ENCODE measurements around the gene STUB1.

STUB1 gene

DNA sequence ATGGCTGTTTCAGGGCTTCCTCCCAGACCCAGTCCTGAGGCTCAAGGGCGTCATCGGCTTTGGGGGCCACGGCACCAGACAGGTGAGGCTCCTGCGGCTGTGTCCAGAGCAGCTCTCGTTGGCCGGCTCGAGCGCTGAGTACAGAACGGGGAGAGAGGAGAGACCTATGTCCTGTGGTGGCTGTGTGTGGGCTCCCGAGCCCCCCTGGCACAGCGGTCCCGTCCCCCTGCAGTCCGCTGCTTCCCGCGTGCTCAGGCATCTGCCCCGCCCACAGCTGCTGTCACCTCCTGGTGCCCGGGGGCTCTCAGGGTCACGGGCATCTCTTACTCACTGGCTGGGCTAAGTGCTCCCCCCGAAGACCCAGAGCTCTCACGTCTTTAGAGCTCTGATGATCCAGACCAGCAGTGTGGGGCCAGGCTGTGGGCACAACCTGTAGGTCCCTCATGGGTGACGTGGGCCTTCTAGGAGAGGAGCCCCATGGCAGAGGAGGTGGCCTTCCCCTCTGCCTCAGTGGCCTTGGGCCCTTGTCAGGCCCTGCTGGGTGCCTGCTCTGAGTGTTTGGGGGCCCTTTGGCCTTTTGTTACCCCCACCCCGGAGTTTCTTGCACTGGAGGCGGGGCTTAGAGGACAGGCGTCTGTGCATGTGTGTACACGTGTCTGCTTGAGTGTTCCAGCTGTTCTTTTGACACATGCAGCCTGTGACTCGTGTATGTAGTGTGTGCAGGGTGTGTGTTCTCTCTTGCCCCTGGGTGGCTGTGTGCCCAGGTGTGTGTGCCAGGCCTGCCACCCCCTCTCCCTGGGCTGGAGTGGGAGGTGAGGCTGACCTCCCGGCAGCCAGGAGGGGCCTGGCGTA lies 27.5 kb upstream of the STUB1 start:
- H2AFZ ChIP-seq (ENCODE audit: low read length): no peak overlapping the region
- no peaks in the 10 kb centered on the region for H3K9me2 ChIP-seq (ENCODE audit: low read depth, low read length)
- no peaks in the 10 kb centered on the region for H3K79me2 ChIP-seq (ENCODE audit: insufficient read depth, low read length)
- H3K9ac ChIP-seq (ENCODE audit: low read length): no peak overlapping the region
- H3F3A ChIP-seq (ENCODE audit: insufficient read depth, low read length): no peaks in the 10 kb centered on the region
- H3K4me3 ChIP-seq (ENCODE audit: low read depth, low read length, poor library complexity, severe bottlenecking): no peak overlapping the region
- peaks cover 30% of the 10 kb centered on the region; the same call in 1 of the 2 replicates for H3K36me3 ChIP-seq (ENCODE audit: insufficient read depth, low read length)
- H3K27me3 ChIP-seq (ENCODE audit: insufficient read depth, low read length): no peaks in the 10 kb centered on the region
- no peaks in the 10 kb centered on the region for H3K9me3 ChIP-seq (ENCODE audit: low read length)
- no peaks in the 10 kb centered on the region for H4K20me1 ChIP-seq (ENCODE audit: insufficient read depth, low read length)
- no peak overlapping the region for H3K27ac ChIP-seq (ENCODE audit: low read depth, low read length, poor library complexity, severe bottlenecking)
- peaks cover 27% of the 10 kb centered on the region for H3K4me1 ChIP-seq (ENCODE audit: insufficient read depth, low read length, severe bottlenecking)
- TF ChIP-seq EZH2 (IDR thresholded peaks at IDR 0.05; ENCODE audit: borderline replicate concordance, low read length) (no peak), CTCF (IDR thresholded peaks at IDR 0.05; ENCODE audit: low read length) (no peak)
- no peak overlapping the region for H3K4me2 ChIP-seq (ENCODE audit: low read length)

DNA sequence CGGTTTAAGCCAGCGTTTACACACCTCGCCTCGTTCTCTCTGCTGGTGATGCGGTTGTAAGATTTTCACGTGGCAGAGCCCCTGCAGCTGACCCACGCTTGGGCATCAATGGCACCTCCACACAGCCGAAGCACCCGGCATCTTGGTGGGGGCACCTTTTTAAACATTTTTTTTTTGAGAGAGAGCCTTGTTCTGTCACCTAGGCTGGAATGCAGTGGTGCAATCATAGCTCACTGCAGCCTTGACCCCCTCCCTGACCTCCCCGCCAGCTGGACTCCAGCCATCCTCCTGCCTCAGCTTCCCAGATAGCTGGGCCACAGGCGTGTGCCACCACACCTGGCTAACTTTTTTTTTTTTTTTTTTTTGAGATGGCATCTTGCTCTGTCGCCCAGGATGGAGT lies 26.2 kb upstream of the STUB1 start:
- no peaks in the 10 kb centered on the region for H4K20me1 ChIP-seq (ENCODE audit: insufficient read depth, low read length)
- no peaks in the 10 kb centered on the region for H3K27me3 ChIP-seq (ENCODE audit: insufficient read depth, low read length)

DNA sequence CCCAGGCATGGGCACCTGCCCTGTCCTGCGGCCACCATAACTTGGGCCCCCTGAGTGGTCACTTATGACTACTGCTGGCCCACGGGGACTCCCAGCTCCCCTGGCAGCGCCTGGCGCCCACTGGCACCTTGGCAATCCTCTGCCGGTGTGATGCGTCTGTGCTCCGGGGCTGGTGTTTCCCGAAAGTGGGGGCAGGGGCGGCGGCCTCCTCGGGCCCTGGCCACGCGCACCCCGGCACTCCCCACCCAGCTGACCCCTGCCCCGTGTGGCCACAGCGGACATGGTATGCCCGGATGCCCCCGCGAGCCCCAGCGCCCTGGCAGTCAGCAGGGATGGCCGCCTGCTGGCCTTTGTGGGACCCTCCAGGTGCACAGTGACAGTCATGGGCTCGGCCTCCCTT lies 22.7 kb upstream of the STUB1 start:
- Histone ChIP-seq H3K4me1 (ENCODE audit: insufficient read depth, low read length, severe bottlenecking) (peaks cover 6% of the 10 kb centered on the region), H3K27ac (ENCODE audit: low read depth, low read length, poor library complexity, severe bottlenecking) (no peak overlapping the region), H3K9ac (ENCODE audit: low read length) (no peak overlapping the region)

More for the DNA sequence above, 26.2 kb upstream of the STUB1 start:
- Histone ChIP-seq H3K4me2 (ENCODE audit: low read length) (no peak overlapping the region), H3K4me1 (ENCODE audit: insufficient read depth, low read length, severe bottlenecking) (peaks cover 15% of the 10 kb centered on the region), H3K79me2 (ENCODE audit: insufficient read depth, low read length) (no peaks in the 10 kb centered on the region), H3K9me2 (ENCODE audit: low read depth, low read length) (no peaks in the 10 kb centered on the region), H3K27ac (ENCODE audit: low read depth, low read length, poor library complexity, severe bottlenecking) (no peak overlapping the region), H3K9me3 (ENCODE audit: low read length) (no peaks in the 10 kb centered on the region), H3K4me3 (ENCODE audit: low read depth, low read length, poor library complexity, severe bottlenecking) (no peak overlapping the region), H3F3A (ENCODE audit: insufficient read depth, low read length) (no peaks in the 10 kb centered on the region), H3K36me3 (ENCODE audit: insufficient read depth, low read length) (peaks cover 36% of the 10 kb centered on the region), H2AFZ (ENCODE audit: low read length) (no peak overlapping the region), H3K9ac (ENCODE audit: low read length) (no peak overlapping the region)
- TF ChIP-seq CTCF (IDR thresholded peaks at IDR 0.05; ENCODE audit: low read length): no peak
- no peak for TF ChIP-seq EZH2 (IDR thresholded peaks at IDR 0.05; ENCODE audit: borderline replicate concordance, low read length)

More for the DNA sequence above, 22.7 kb upstream of the STUB1 start:
- Histone ChIP-seq H3K4me2 (ENCODE audit: low read length) (no peak overlapping the region), H3K79me2 (ENCODE audit: insufficient read depth, low read length) (no peaks in the 10 kb centered on the region), H3K27me3 (ENCODE audit: insufficient read depth, low read length) (no peaks in the 10 kb centered on the region), H3F3A (ENCODE audit: insufficient read depth, low read length) (no peaks in the 10 kb centered on the region), H4K20me1 (ENCODE audit: insufficient read depth, low read length) (no peaks in the 10 kb centered on the region), H3K36me3 (ENCODE audit: insufficient read depth, low read length) (peaks cover 49% of the 10 kb centered on the region), H3K9me3 (ENCODE audit: low read length) (no peaks in the 10 kb centered on the region), H3K4me3 (ENCODE audit: low read depth, low read length, poor library complexity, severe bottlenecking) (no peak overlapping the region), H2AFZ (ENCODE audit: low read length) (no peak overlapping the region), H3K9me2 (ENCODE audit: low read depth, low read length) (no peaks in the 10 kb centered on the region)
- no peak for TF ChIP-seq CTCF (IDR thresholded peaks at IDR 0.05; ENCODE audit: low read length)
- TF ChIP-seq EZH2 (IDR thresholded peaks at IDR 0.05; ENCODE audit: borderline replicate concordance, low read length): no peak

All from OCI-LY1 (cell line).